ENCODE results near the gene GIMAP1.

GIMAP1 gene

DNA sequence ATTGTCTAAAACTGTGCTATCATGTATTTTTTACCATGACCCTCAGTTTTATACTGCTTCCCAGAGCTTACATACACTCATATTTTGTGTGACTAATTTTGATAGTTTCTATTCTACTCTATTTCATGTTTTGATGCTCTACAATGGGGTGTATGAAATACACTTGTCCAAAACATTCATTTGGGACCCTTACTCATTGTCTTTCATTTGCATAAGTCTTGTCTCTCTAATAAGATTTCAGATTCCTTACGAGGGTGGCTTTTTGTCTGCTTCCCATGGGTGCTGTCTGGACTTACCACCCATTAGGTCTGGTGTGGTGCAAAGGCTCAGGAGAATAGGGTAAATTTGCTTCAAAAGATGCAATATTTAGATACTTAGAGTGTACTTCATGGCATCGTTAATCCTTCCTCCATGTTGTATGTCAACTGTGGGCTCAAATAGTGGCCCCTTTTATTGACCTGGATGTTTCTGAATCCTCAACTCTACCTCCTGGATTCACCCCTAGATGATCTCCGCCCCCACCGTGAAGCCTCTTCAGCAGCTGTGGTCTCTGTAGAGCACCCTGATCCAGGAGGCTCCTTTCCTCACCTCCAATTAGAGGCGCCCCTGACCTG, 17.2 kb downstream of the GIMAP1 start:
- no peak overlapping the region for H3K4me3 Mint-ChIP-seq
- H3K4me1 Mint-ChIP-seq = peaks cover 4 to 16% of the 10 kb centered on the region in 2 donors
- ATAC-seq (replicated peaks) (no peak), DNase-seq (no peak)
- no peaks in the 10 kb centered on the region for H3K36me3 Mint-ChIP-seq
- peaks cover 3 to 4% of the 10 kb centered on the region in 2 donors for H3K9me3 Mint-ChIP-seq
- H3K27me3 Mint-ChIP-seq = peaks cover 6 to 15% of the 10 kb centered on the region in 2 donors
- H3K27ac Mint-ChIP-seq = no peak overlapping the region

DNA sequence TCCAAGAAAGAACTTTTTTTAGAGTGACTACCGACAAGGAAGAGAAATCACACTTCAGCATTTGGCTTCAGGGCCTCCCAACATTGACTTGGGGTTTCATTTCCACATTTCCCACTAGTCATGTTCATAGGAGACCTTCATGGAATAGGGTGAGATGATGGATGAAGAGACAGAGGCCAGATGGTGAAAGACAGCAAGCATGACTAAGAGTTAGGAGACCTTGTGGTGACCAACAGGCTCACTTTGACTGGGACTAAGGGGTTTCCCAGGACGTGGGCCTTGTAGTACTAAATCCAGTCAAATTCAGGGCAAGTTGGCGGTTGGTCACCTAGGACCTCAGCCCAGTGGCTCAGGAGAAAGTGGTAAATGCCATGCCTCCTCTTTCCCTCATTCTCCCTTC, 17.8 kb downstream of the GIMAP1 start:
- no peak overlapping the region for H3K27ac Mint-ChIP-seq
- H3K27me3 Mint-ChIP-seq = peaks cover 10 to 18% of the 10 kb centered on the region in 2 donors
- ATAC-seq (replicated peaks) (peak in 1 of 2 donors; percentile 28), DNase-seq (no peak)
- no peaks in the 10 kb centered on the region for H3K36me3 Mint-ChIP-seq
- H3K4me3 Mint-ChIP-seq = no peak overlapping the region
- peaks cover 4 to 16% of the 10 kb centered on the region in 2 donors for H3K4me1 Mint-ChIP-seq
- H3K9me3 Mint-ChIP-seq = peaks cover 0 to 3% of the 10 kb centered on the region in 2 donors

DNA sequence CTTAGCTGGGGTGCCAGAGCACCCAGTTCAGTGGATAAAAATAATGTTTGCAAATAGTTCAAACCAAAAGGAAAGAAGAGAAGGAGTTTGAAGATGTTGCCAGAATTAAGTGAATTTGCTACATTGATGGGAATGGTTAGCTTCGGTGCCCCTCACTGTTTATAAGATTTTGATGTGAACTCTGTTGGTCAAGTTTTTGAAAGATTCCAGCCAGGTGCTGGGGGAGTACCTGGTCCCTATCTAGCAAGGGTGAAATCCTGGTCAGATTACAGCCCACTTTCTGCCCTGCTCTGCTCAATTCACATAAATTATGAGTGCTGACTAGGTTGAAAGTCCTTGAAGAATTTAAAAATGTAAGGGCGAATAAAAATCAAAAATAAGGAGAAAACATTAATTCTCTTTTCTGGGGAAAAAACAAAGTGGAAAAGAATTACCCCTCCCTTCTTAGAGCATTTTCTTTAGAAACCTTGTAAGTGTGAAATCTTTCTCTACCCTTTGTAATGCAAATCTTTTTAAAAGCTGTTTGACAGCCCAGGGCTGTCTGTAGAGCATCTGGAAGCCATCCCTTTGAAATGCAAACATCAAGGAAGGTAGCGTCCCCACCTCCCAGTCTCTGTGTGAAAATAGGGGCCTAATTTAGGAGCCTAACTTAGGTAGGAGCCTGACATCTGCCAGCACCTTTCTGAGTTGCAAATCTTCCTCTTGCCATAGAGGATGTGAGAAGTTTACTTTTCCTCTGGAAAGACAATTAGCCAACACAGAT, 19.4 kb downstream of the GIMAP1 start:
- ATAC-seq (replicated peaks) = no peak
- DNase-seq = no peak
- Mint-ChIP-seq H3K9me3 (peaks cover 4% of the 10 kb centered on the region in 2 donors), H3K27me3 (peaks cover 14 to 22% of the 10 kb centered on the region in 2 donors), H3K27ac (no peak overlapping the region), H3K36me3 (no peaks in the 10 kb centered on the region), H3K4me1 (peaks cover 4 to 16% of the 10 kb centered on the region in 2 donors), H3K4me3 (no peak overlapping the region)

GRCh38 chr7:150736864-150737263, 20.5 kb downstream of the GIMAP1 start:
- Mint-ChIP-seq H3K27ac (no peak overlapping the region), H3K9me3 (peaks cover 4% of the 10 kb centered on the region in 2 donors), H3K4me3 (peak overlapping the region; percentile 73 to 74), H3K36me3 (no peaks in the 10 kb centered on the region), H3K4me1 (peaks cover 4 to 16% of the 10 kb centered on the region in 2 donors), H3K27me3 (peaks cover 14 to 22% of the 10 kb centered on the region in 2 donors)
- ATAC-seq (replicated peaks) (peak; percentile 4 to 16), DNase-seq (no peak)

- ATAC-seq (replicated peaks) (peak; percentile 67 to 83), DNase-seq (no peak)
- peaks cover 4% of the 10 kb centered on the region in 2 donors for H3K9me3 Mint-ChIP-seq
- H3K4me3 Mint-ChIP-seq = peak within 1 kb of the TSS; percentile 73 to 74
- H3K36me3 Mint-ChIP-seq = no peaks in the 10 kb centered on the region
- H3K27me3 Mint-ChIP-seq = peaks cover 14 to 24% of the 10 kb centered on the region in 2 donors
- H3K4me1 Mint-ChIP-seq = peaks cover 4 to 16% of the 10 kb centered on the region in 2 donors
- peak within 1 kb of the TSS; percentile 9 for H3K27ac Mint-ChIP-seq
Observed at GRCh38 chr7:150737265-150738055, 21.0 kb downstream of the GIMAP1 start, which contains the start of gene GIMAP5. GIMAP5 (plus strand) TSS chr7:150737418; CDS start chr7:150740885, 3,467 bp downstream.

DNA sequence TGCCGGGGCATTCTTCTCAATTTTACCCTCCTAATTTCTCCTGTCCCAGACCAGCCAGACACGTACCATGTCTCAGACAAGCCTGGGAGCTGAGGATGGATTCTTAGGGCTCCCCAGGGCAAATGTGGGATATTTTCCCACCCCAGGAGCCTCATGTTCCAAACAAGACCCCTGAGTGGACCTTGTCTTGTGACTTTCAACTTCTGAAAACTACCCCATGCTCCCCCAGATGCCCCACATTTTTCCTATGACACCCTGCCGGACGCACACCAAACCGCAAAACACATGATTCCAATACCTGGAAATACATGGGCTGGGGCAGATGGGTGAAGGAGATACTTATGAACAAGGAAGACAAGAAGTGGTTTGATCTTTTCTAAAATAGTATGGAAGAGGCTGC, 21.7 kb downstream of the GIMAP1 start:
- peaks cover 4% of the 10 kb centered on the region in 2 donors for H3K9me3 Mint-ChIP-seq
- peaks cover 14 to 26% of the 10 kb centered on the region in 2 donors for H3K27me3 Mint-ChIP-seq
- no peak overlapping the region for H3K27ac Mint-ChIP-seq
- no peak for ATAC-seq (replicated peaks)
- DNase-seq = no peak
- peaks cover 4 to 16% of the 10 kb centered on the region in 2 donors for H3K4me1 Mint-ChIP-seq
- H3K4me3 Mint-ChIP-seq = peak overlapping the region; percentile 9 to 74
- no peaks in the 10 kb centered on the region for H3K36me3 Mint-ChIP-seq

DNA sequence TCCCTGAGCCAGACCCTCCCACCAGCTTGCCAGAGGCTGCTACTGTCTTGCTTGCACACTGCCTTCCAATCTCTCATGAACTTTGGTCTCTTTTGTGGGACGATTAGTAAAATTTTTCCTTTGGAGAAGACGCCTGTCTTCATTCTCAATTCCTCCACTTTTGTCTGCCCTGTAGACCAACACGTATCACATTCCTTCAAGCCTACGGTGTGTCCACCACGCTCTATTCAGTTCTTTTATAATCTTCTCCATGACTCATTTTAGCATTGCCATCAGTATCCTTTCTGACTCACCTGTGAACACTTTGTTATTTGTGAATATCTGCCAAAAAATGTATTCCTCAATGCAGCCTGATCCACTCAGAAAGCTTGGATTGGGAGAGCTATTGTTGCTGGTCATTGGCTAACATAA, 22.2 kb downstream of the GIMAP1 start:
- Mint-ChIP-seq H3K27me3 (peaks cover 14 to 26% of the 10 kb centered on the region in 2 donors), H3K36me3 (no peaks in the 10 kb centered on the region), H3K4me3 (no peak overlapping the region), H3K27ac (no peak overlapping the region), H3K9me3 (peaks cover 4% of the 10 kb centered on the region in 2 donors), H3K4me1 (peaks cover 4 to 16% of the 10 kb centered on the region in 2 donors)
- no peak for DNase-seq
- ATAC-seq (replicated peaks) = no peak

- H3K27me3 Mint-ChIP-seq = peaks cover 14 to 26% of the 10 kb centered on the region in 2 donors
- no peaks in the 10 kb centered on the region for H3K36me3 Mint-ChIP-seq
- peaks cover 4 to 16% of the 10 kb centered on the region in 2 donors for H3K4me1 Mint-ChIP-seq
- H3K4me3 Mint-ChIP-seq = no peak overlapping the region
- peaks cover 4% of the 10 kb centered on the region in 2 donors for H3K9me3 Mint-ChIP-seq
- H3K27ac Mint-ChIP-seq = no peak overlapping the region
- ATAC-seq (replicated peaks) (no peak), DNase-seq (no peak)
Observed at GRCh38 chr7:150739033-150739432, 22.6 kb downstream of the GIMAP1 start.

DNA sequence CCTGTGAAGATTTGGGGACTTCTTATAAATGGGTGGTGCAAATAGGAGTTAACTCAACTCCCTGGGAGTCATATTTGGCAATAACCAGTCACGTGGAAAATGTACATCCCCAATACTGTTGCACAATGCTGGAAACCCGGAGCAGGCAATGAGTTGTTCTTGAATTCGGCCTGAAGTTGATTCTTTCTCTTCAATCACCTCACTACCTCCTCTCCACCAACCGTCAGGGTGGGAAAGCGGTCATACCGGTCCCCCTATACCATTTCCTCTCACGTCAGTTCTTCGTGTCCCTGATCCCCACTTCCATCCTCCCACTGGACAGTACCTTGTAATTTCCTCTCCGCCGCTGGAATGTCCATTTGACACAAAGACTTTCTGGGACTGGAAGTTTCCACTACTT, 23.6 kb downstream of the GIMAP1 start:
- DNase-seq (no peak), ATAC-seq (replicated peaks) (no peak)
- no peak overlapping the region for H3K4me3 Mint-ChIP-seq

DNA sequence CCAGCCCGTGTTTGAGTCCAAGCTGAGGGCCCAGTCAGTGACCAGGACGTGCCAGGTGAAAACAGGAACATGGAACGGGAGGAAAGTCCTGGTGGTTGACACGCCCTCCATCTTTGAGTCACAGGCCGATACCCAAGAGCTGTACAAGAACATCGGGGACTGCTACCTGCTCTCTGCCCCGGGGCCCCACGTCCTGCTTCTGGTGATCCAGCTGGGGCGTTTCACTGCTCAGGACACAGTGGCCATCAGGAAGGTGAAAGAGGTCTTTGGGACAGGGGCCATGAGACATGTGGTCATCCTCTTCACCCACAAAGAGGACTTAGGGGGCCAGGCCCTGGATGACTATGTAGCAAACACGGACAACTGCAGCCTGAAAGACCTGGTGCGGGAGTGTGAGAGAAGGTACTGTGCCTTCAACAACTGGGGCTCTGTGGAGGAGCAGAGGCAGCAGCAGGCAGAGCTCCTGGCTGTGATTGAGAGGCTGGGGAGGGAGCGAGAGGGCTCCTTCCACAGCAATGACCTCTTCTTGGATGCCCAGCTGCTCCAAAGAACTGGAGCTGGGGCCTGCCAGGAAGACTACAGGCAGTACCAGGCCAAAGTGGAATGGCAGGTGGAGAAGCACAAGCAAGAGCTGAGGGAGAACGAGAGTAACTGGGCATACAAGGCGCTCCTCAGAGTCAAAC, 26.0 kb downstream of the GIMAP1 start:
- H3K36me3 Mint-ChIP-seq = no peaks in the 10 kb centered on the region
- no peak overlapping the region for H3K27ac Mint-ChIP-seq
- H3K4me3 Mint-ChIP-seq = no peak overlapping the region
- DNase-seq (no peak), ATAC-seq (replicated peaks) (no peak)
- H3K4me1 Mint-ChIP-seq = peaks cover 3 to 10% of the 10 kb centered on the region in 2 donors
- H3K9me3 Mint-ChIP-seq = peaks cover 2 to 4% of the 10 kb centered on the region in 2 donors
- peaks cover 14 to 23% of the 10 kb centered on the region in 2 donors for H3K27me3 Mint-ChIP-seq

More for the DNA sequence above, 23.6 kb downstream of the GIMAP1 start:
- no peaks in the 10 kb centered on the region for H3K36me3 Mint-ChIP-seq
- H3K27me3 Mint-ChIP-seq = peaks cover 14 to 25% of the 10 kb centered on the region in 2 donors
- H3K9me3 Mint-ChIP-seq = peaks cover 2 to 4% of the 10 kb centered on the region in 2 donors
- H3K27ac Mint-ChIP-seq = no peak overlapping the region
- peaks cover 4 to 16% of the 10 kb centered on the region in 2 donors for H3K4me1 Mint-ChIP-seq

DNA sequence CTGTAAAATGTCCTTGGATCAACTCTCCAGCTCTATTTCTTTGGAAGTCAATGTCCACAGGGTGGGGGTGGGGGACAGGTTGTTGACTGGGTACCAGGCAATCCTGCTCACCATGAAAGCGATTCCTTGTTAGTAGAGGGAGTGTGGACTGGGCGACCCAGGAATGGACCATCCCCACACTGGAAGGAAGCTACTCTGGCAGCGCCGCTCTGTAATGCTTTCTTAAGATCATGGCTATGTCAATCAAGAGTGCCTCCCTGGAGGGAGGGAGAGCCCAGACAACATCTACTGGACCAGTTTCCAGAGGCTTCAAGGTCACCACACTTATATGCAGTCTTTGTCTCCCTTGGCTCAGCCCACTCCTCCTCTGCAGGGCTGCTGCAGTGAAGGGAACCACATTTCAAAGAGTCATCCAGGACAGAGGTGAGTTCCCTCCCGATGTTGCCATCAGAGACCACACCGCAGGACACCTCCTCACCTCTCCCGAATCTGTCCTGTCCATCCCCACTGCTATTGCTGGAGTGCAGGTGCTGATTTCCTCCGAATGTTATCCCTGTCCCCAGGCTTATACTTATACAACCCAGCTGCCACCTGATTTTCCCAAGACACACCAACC, 27.7 kb downstream of the GIMAP1 start:
- Mint-ChIP-seq H3K4me3 (no peak overlapping the region), H3K27ac (no peak overlapping the region), H3K36me3 (no peaks in the 10 kb centered on the region), H3K9me3 (peaks cover 2 to 4% of the 10 kb centered on the region in 2 donors), H3K27me3 (peaks cover 6 to 14% of the 10 kb centered on the region in 2 donors), H3K4me1 (no peaks in the 10 kb centered on the region)
- ATAC-seq (replicated peaks) (no peak), DNase-seq (no peak)

GRCh38 chr7:150745086-150745485, 28.7 kb downstream of the GIMAP1 start:
- Mint-ChIP-seq H3K4me1 (no peaks in the 10 kb centered on the region), H3K4me3 (no peak overlapping the region), H3K27me3 (peaks cover 0 to 9% of the 10 kb centered on the region in 2 donors), H3K36me3 (no peaks in the 10 kb centered on the region), H3K27ac (no peak overlapping the region), H3K9me3 (peaks cover 2 to 4% of the 10 kb centered on the region in 2 donors)
- ATAC-seq (replicated peaks) (no peak), DNase-seq (no peak)

GRCh38 chr7:150745876-150746275, 29.5 kb downstream of the GIMAP1 start:
- no peak for DNase-seq
- Mint-ChIP-seq H3K36me3 (no peaks in the 10 kb centered on the region), H3K4me3 (no peak overlapping the region), H3K4me1 (no peaks in the 10 kb centered on the region), H3K27me3 (peaks cover 0 to 14% of the 10 kb centered on the region in 2 donors), H3K27ac (no peak overlapping the region), H3K9me3 (no peaks in the 10 kb centered on the region)
- ATAC-seq (replicated peaks) = no peak

Data from stimulated activated naive B cell treated with anti-CD40 and anti-IgM and Interleukin-4, amounts not matched to agents 10 μg/mL and 1 μg/mL and 100 μg/mL, for 72 hours (primary cell).